HepG2 (cell line): ENCODE measurements around the gene MICALL2. TPM values are rescaled to one million over a fixed set of nuclear protein-coding genes. Genes with fewer than 3 reads are reported as not detected.

Source experiments
- ATAC-seq: fragments of 200-7000 bp; cut with Tn5 transposase; 3 replicates; pipeline ENCODE4 v1.9.1; 2020; ENCODE audit warnings: mild to moderate bottlenecking, moderate library complexity
- BruUV-seq: library from RNA; stranded (reverse); fragments of 400-500 nt; replicated peaks from 2 replicates; lab custom pipeline; 2021; lab: Mats Ljungman, UMichigan
- CTCF ChIA-PET: fragments of 300-600 bp; formaldehyde crosslinking; extraction: SDS; loops from one replicate; lab custom pipeline; 2021; ENCODE audit warnings: low total read pairs, inconsistent platforms, low intra/inter-chr PET ratio; lab: Yijun Ruan, JAX
- POLR2A ChIA-PET: fragments of 350-600 bp; sonication (Branson Sonifier 250); formaldehyde crosslinking; loops from one replicate; lab custom pipeline; 2020; ENCODE audit warnings: antibody characterized with exemption, inconsistent platforms; lab: Yijun Ruan, JAX
- DNase-seq: peaks from one replicate; pipeline ENCODE4 v3.0.0-alpha.2; 2015; ENCODE audit warnings: low spot score
- FAIRE-seq: peaks from 3 replicates; lab custom pipeline; 2011; peaks lifted over from hg19 to GRCh38; lab: Jason Lieb, UNC
- H2AFZ ChIP-seq: one replicate; pipeline ENCODE4 v1.6.1; 2011; ENCODE audit warnings: low read length, inconsistent platforms
- H3K27ac ChIP-seq: fragments of 300-600 bp; 3 replicates; pipeline ENCODE4 v1.8.0; 2011; ENCODE audit warnings: mixed run types, mild to moderate bottlenecking, mixed read lengths, low read length, inconsistent platforms; ENCODE audit not compliant: insufficient read depth; ENCODE audit errors: extremely low read length
- H3K27me3 ChIP-seq, 2 experiments: fragments of 200-600 bp in 1 of 2; 2 replicates in 1 of 2; 3 replicates in 1 of 2; pipeline versions ENCODE4 v1.6.0 to v1.8.0; 2011; ENCODE audit warnings: low read length in 2 of 2, mild to moderate bottlenecking in 2 of 2, moderate library complexity in 2 of 2, inconsistent platforms in 1 of 2; ENCODE audit not compliant: insufficient read depth in 2 of 2, control insufficient read depth in 1 of 2
- H3K36me3 ChIP-seq, 2 experiments: fragments of 200-600 bp in 1 of 2; replicated peaks in 1 of 2; 2 replicates in 1 of 2; 3 replicates in 1 of 2; pipeline versions ENCODE4 v1.5.1 to v1.8.0; 2011; ENCODE audit warnings: low read length in 2 of 2, inconsistent platforms in 1 of 2; ENCODE audit not compliant: insufficient read depth in 2 of 2, control insufficient read depth in 1 of 2
- H3K4me1 ChIP-seq: 2 replicates; pipeline ENCODE4 v1.5.1; 2012; ENCODE audit warnings: low read length, inconsistent platforms; ENCODE audit not compliant: insufficient read depth
- H3K4me2 ChIP-seq: 2 replicates; pipeline ENCODE4 v1.6.0; 2011; ENCODE audit warnings: low read depth, low read length, inconsistent platforms
- H3K4me3 ChIP-seq, 3 experiments: fragments of 200-600 bp in 1 of 3; sonication (generic), shearing (Covaris generic) in 1 of 3; replicated peaks in 1 of 3; 2 replicates each; pipeline ENCODE4 v1.5.1; 2011 to 2016; ENCODE audit warnings: low read length in 3 of 3, inconsistent platforms in 2 of 3, low read depth in 2 of 3, mild to moderate bottlenecking in 2 of 3, control low read depth in 1 of 3, mixed read lengths in 1 of 3; ENCODE audit not compliant: insufficient read depth in 1 of 3
- H3K79me2 ChIP-seq: one replicate; pipeline ENCODE4 v1.6.1; 2011; ENCODE audit warnings: low read length, inconsistent platforms; ENCODE audit not compliant: insufficient read depth
- H3K9ac ChIP-seq: 2 replicates; pipeline ENCODE4 v1.6.0; 2011; ENCODE audit warnings: mild to moderate bottlenecking, low read depth, low read length, inconsistent platforms; ENCODE audit not compliant: insufficient read depth
- H3K9me3 ChIP-seq: 2 replicates; pipeline ENCODE4 v1.5.1; 2012; ENCODE audit warnings: mild to moderate bottlenecking, low read length
- H4K20me1 ChIP-seq: 2 replicates; pipeline ENCODE4 v1.6.0; 2011; ENCODE audit warnings: inconsistent platforms, mild to moderate bottlenecking, low read length, moderate library complexity; ENCODE audit not compliant: insufficient read depth
- ARHGAP35 ChIP-seq: sonication (generic); formaldehyde crosslinking; IDR thresholded peaks from 2 replicates; pipeline ENCODE4 v1.9.0; 2022; ENCODE audit warnings: mild to moderate bottlenecking, inconsistent platforms, moderate library complexity, missing genetic modification reagents, borderline replicate concordance
- ATF1 ChIP-seq: IDR thresholded peaks from 2 replicates; pipeline ENCODE4 v1.6.1; 2016; ENCODE audit warnings: mild to moderate bottlenecking, control low read depth
- CAMTA2 ChIP-seq: sonication (generic); formaldehyde crosslinking; IDR thresholded peaks from 2 replicates; pipeline ENCODE4 v1.4.0; 2020; ENCODE audit warnings: mild to moderate bottlenecking, missing genetic modification reagents, borderline replicate concordance
- MIER2 ChIP-seq: IDR thresholded peaks from 2 replicates; pipeline ENCODE4 v1.6.1; 2016; ENCODE audit warnings: missing biosample characterization, missing genetic modification reagents
- NCOA5 ChIP-seq: sonication (generic); formaldehyde crosslinking; IDR thresholded peaks from 2 replicates; pipeline ENCODE4 v1.4.0; 2020; ENCODE audit warnings: missing genetic modification reagents
- NONO ChIP-seq, 2 experiments: fragments of 450-650 bp in 1 of 2; sonication (generic) in 1 of 2; formaldehyde crosslinking in 1 of 2; IDR thresholded peaks in 1 of 2; conservative IDR thresholded peaks in 1 of 2; 2 replicates each; pipeline versions ENCODE4 v1.6.1 to v1.8.0; 2017 to 2022; ENCODE audit warnings: mild to moderate bottlenecking in 1 of 2, missing genetic modification reagents in 1 of 2, moderate library complexity in 1 of 2
- PPARG ChIP-seq: conservative IDR thresholded peaks from 2 replicates; pipeline ENCODE4 v1.6.1; 2016; ENCODE audit warnings: missing biosample characterization, missing genetic modification reagents
- ZBTB42 ChIP-seq: sonication (generic); formaldehyde crosslinking; IDR thresholded peaks from 2 replicates; pipeline ENCODE4 v1.5.0; 2020; ENCODE audit warnings: mild to moderate bottlenecking, missing genetic modification reagents
- ZNF343 ChIP-seq: sonication (generic); formaldehyde crosslinking; IDR thresholded peaks from 2 replicates; pipeline ENCODE4 v1.4.0; 2020; ENCODE audit warnings: mild to moderate bottlenecking, missing genetic modification reagents
- ZNF629 ChIP-seq: sonication (generic); formaldehyde crosslinking; conservative IDR thresholded peaks from 2 replicates; pipeline ENCODE4 v1.5.0; 2020; ENCODE audit warnings: missing genetic modification reagents
- ZNF772 ChIP-seq: sonication (generic); formaldehyde crosslinking; IDR thresholded peaks from 2 replicates; pipeline ENCODE4 v1.5.0; 2020; ENCODE audit warnings: mild to moderate bottlenecking, missing genetic modification reagents
- WGBS: methylation state at CpG from one replicate; pipeline ENCODE4 v1.1.6; 2017; ENCODE audit warnings: low lambda C conversion rate; 5-methylcytosine and 5-hydroxymethylcytosine counted together
- in situ Hi-C: cut with HindIII; loops from 2 replicates; pipeline ENCODE4 v1.10.0; 2017; ENCODE audit warnings: low pct_unique_long_range_greater_than_20kb; ENCODE audit not compliant: extremely low pct_ligation_motif_present
- intact Hi-C: fragments of 100-400 bp; cut with micrococcal nuclease; formaldehyde crosslinking; loops from one replicate; pipeline ENCODE4 v1.10.0; 2022; ENCODE audit not compliant: unreplicated experiment
- polyA plus RNA-seq, 8 experiments: library from polyadenylated mRNA; depleted of rRNA in 3 of 8; stranded (reverse) in 7 of 8; unstranded in 1 of 8; fragments of >200 nt; fragmentation: Illumina TruSeq in 4 of 8; extraction: Trizol in 4 of 8; gene quantifications; 2 replicates each; pipeline versions ENCODE4 v1.2.1 to v1.2.3, GENCODE V29; 2011 to 2016; ENCODE audit warnings: low read depth in 4 of 8, missing spikeins in 1 of 8, mixed read lengths in 1 of 8; ENCODE audit not compliant: insufficient read depth in 1 of 8
- total RNA-seq, 5 experiments: library from RNA; depleted of rRNA; stranded (reverse); fragments of >200 nt; fragmentation: Illumina TruSeq; extraction: Trizol; gene quantifications; 2 replicates each; pipeline ENCODE4 v1.2.3, GENCODE V29; 2016; ENCODE audit warnings: low read depth in 1 of 5
- TF ChIP-seq, protein P1 (sequence below): sonication (generic); formaldehyde crosslinking; IDR thresholded peaks from 2 replicates; pipeline ENCODE4 v1.8.1; 2023; ENCODE audit warnings: mild to moderate bottlenecking, missing genetic modification reagents
- TF ChIP-seq, protein P2 (sequence below): IDR thresholded peaks from 2 replicates; pipeline ENCODE4 v1.6.1; 2016; ENCODE audit warnings: mild to moderate bottlenecking

Gene MICALL2
- total and polyA plus RNA-seq, 2 of the 13 experiments (the other 11 are each of a cell fraction or from before 2014, with no cell fraction given) = 5.8 to 12.4 TPM

DNA sequence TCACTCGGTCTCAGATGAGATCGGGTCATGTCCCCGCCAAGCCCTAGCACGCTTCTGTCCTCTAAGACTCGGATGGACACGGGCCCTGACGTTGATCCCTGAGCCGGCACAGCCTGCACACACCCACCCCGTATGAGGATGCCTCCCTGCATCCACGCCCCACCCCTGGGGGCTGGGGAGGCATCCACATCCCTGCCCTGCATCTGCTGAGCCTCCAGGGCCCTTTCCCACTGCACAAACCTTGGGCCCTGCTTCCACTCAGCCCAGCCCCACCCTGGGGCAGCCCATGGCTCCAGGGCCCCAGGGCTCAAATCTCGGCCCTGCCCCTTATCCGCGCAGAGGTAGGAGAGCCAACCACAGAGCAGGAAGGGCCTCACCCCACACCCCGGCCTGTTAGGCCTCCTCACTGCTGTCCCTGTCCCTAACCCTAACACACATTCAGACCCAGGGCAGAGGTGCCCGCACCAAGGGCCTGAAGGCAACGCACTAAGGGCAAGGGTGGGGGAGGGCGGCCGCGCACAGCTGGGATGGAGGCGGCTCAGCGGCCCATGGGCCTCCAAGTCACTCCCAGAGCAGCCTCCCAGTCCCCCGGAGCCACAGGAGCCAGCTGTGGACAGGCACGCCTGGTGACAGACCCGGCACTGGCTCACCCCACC, 9.5 kb upstream of the MICALL2 start:
- CTCF ChIA-PET = no interaction called here
- DNase-seq = no peak
- no peak overlapping the region for H3K27ac ChIP-seq
- H4K20me1 ChIP-seq = no peaks in the 10 kb centered on the region
- ATAC-seq = no peak
- H3K36me3 ChIP-seq = peaks cover 8 to 14% of the 10 kb centered on the region in 2 experiments; a peak in 3 of 5 replicates
- POLR2A ChIA-PET = no interaction called here
- TF ChIP-seq, protein P1, sequence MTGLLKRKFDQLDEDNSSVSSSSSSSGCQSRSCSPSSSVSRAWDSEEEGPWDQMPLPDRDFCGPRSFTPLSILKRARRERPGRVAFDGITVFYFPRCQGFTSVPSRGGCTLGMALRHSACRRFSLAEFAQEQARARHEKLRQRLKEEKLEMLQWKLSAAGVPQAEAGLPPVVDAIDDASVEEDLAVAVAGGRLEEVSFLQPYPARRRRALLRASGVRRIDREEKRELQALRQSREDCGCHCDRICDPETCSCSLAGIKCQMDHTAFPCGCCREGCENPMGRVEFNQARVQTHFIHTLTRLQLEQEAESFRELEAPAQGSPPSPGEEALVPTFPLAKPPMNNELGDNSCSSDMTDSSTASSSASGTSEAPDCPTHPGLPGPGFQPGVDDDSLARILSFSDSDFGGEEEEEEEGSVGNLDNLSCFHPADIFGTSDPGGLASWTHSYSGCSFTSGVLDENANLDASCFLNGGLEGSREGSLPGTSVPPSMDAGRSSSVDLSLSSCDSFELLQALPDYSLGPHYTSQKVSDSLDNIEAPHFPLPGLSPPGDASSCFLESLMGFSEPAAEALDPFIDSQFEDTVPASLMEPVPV (CRISPR knock-in tag) = no peak
- TF ChIP-seq MIER2 (CRISPR knock-in tag) (no peak), ZBTB42 (CRISPR knock-in tag) (no peak), ZNF772 (CRISPR knock-in tag) (no peak), ARHGAP35 (CRISPR knock-in tag) (no peak), ZNF629 (CRISPR knock-in tag) (no peak), ZNF343 (CRISPR knock-in tag) (no peak), CAMTA2 (CRISPR knock-in tag) (no peak), NONO (IDR thresholded peaks at IDR 0.05) (no peak), NONO (CRISPR knock-in tag; conservative IDR thresholded peaks at IDR 0.05) (no peak), ATF1 (no peak), NCOA5 (CRISPR knock-in tag) (no peak), PPARG (no peak)
- TF ChIP-seq, protein P2, sequence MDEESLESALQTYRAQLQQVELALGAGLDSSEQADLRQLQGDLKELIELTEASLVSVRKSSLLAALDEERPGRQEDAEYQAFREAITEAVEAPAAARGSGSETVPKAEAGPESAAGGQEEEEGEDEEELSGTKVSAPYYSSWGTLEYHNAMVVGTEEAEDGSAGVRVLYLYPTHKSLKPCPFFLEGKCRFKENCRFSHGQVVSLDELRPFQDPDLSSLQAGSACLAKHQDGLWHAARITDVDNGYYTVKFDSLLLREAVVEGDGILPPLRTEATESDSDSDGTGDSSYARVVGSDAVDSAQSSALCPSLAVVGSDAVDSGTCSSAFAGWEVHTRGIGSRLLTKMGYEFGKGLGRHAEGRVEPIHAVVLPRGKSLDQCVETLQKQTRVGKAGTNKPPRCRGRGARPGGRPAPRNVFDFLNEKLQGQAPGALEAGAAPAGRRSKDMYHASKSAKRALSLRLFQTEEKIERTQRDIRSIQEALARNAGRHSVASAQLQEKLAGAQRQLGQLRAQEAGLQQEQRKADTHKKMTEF (CRISPR knock-in tag) = no peak
- no peak overlapping the region for H2AFZ ChIP-seq
- no peaks in the 10 kb centered on the region for H3K27me3 ChIP-seq
- WGBS = 92% methylated on average over 22 of the region's 24 CpGs
- BruUV-seq = no TSS peak
- no peak for FAIRE-seq
- H3K9ac ChIP-seq = no peak overlapping the region
- H3K4me3 ChIP-seq = no peak overlapping the region
- in situ Hi-C loops = loop anchor here (5.0 kb wide), 1 partner anchor 36 kb away; no protein-coding TSS in a partner anchor
- H3K4me2 ChIP-seq = no peak overlapping the region
- peaks cover 22% of the 10 kb centered on the region for H3K4me1 ChIP-seq
- no peaks in the 10 kb centered on the region for H3K79me2 ChIP-seq
- intact Hi-C loops = no loop called here
- H3K9me3 ChIP-seq = no peaks in the 10 kb centered on the region
